ENCODE results near the gene B3GALT4.
"Not testable (repeated sequence)": the region's sequence is repeated elsewhere in the genome, so short reads cannot be mapped to it uniquely, and the experiment has no call there.

The B3GALT4 gene

DNA sequence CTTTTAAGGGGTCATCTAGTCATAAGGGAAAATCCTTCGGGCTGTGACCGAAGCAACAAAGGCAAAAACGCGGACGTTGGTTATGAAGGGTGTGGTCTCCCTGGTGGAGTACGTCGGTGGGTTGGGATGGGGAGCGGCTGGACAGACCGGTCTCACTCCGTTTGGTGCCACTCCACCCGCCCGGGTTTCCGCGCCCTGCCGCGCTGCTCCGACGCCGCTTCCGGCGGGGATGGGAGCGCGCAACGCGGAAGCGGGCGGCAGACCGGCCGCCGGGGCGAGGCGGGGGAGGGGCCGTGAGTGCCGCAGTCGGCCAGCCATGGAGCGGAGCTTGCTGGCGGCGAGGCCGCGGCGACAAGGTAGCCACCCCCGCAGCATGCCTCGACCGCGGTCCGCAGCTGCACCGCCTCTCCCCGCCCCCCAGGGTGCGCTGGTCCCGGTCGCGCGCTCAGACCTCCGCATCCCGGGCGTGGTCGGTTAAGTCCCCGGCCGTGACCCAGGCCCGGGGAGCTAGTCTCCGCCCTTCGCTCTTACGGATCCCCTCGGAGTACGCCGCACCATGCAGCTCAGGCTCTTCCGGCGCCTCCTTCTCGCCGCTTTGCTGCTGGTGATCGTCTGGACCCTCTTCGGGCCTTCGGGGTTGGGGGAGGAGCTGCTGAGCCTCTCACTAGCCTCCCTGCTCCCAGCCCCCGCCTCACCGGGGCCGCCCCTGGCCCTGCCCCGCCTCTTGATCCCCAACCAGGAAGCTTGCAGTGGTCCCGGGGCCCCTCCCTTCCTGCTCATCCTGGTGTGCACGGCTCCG, at the start of gene B3GALT4:
B3GALT4 (plus strand) TSS at position 260 of the 799 bp plus-strand sequence; CDS start at position 557, 297 bp downstream.
- DNase-seq = peak; percentile 90

- no peak for DNase-seq
Observed at GRCh38 chr6:33235221-33235634, 41.7 kb upstream of the B3GALT4 start.

DNA sequence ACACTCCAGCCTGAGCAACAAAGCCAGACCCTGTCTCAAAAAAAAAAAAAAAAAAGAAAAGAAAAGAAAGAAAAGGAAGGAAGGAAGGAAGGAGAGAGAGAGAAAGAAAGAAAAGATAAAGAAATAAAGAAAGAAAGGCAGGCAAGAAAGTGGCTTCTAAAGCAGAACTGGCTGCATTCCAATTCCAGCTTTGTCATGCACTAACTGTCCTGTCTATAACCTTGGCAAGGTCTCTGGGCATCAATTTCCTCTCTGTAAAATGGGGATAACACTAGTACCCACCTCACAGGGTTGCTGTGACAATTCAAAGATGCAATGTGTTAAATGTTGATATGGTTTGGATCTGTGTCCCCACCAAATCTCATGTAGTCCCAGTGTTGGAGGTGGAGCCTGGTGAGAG, 40.6 kb upstream of the B3GALT4 start:
- DNase-seq = no peak

GRCh38 chr6:33236852-33237251, 40.1 kb upstream of the B3GALT4 start:
- DNase-seq = no peak

- no peak for DNase-seq
Observed at GRCh38 chr6:33237741-33238140, 39.2 kb upstream of the B3GALT4 start.

DNA sequence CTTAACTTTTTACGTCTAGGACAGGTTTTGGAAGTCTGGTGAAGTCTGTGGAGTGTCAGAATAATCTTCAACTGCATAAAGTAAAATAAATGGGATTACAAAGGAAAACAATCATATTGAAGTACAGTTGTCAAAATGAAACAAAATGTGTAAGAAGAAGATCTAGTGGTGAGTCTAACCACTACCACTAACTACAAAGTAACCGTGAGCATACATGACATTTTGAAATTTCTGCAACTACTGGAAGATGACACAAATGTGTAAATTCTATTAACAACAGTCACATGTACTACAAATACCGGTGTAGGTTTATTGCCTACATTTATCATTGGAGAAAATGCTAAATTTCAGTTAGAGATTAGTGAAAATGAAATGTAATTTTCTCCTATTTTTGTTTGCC, 35.0 kb upstream of the B3GALT4 start:
- no peak for DNase-seq

- no peak for DNase-seq
Observed at GRCh38 chr6:33243476-33243875, 33.4 kb upstream of the B3GALT4 start.

GRCh38 chr6:33247977-33248642, 28.8 kb upstream of the B3GALT4 start:
- DNase-seq = peak; percentile 94

DNA sequence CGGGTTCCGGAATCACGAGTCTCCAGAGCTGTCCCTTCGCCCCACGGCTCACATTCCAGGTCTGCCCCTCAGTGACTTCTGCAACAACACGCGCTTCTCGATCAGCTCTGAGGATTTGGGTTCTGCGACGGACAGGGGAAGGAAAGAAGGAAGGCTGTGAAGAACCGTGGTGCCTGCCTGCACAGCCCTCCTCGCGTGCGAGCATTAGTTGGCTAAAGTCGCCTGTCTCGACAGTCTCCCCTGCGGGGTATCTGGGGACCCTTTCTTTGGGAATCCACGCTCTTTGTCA, 28.3 kb upstream of the B3GALT4 start:
- DNase-seq = no peak

DNA sequence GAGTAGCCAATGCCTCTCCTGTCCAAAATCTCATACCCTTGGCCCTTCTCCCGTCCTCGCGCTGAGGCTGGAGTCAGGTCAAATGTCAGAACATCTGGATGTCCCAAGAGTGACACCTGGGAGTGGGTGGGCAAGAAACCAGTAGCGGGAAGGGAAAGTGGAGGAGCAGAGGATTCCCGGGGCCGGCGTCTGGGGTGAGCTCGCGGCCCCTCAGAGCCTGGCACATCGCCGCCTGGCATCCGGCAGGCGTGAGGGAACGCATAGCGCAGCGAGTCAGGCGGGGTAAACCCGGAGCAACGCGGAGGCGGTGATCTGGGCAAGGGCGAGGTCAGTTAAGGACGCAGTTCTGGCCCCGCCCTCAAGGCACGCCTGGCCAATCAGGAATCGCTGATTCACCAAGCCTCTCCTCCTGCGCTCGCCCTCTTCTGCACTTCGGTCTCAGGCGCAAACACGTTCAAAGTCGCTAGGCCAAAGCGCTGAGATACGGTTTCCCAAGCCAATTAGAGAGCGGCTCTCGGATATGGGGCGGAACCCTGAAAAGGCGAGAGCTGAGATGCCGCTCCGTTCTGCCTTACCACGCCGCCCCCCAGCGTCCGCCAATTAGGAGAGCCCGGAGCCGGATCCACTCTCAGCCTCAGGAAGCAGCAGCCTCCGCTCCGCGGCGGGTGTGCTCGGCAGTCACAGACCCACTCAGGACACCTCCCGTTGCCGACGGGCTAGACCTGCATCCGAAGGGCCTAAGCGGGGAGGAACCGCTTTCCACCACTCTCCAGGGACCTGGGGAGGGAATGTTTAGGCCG, 27.8 kb upstream of the B3GALT4 start:
- DNase-seq = peak; percentile 98

DNA sequence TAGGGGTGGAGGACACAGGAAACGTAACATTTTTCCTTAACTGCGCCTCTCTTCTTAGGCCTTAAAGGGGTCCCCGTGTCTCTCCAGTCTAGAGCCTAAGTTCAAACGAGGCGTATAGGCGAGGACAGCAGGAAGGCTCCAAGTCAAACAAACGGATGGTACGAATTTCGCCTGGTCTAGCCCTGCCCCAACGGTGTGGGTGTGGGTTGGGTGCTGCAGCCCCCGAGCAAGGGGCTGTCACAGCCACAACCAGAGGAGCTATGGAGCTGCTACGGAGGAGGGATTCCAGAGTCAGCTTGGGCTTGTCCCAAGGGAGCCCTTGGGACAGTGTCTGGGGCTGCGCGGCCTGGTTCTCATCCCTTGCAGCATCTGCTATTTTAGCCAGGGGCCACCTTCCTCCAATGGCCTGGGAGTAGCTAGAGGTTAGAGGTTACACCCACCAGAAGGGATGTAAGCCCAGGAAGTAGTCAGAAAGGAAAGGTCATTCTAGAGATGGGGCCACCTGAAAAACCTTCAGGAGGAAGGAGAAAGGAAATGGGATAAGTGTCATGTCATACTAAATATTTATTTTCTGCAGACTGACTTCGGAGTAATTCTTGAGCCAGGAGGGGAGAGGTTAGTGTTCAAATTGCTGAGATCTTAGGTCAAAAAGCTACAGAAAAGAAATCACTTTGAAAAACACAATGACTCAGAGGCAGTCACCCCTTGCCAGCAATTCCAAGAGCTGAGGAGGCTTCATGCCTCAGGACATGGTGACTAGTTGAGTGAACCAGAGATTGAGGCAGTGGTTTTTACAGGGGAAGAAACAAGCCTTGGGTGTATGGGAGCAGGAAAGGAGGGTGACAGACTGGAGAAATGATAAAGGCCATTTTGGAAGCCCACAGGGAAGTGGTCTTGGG, 26.9 kb upstream of the B3GALT4 start:
- peak; percentile 13 for DNase-seq

DNA sequence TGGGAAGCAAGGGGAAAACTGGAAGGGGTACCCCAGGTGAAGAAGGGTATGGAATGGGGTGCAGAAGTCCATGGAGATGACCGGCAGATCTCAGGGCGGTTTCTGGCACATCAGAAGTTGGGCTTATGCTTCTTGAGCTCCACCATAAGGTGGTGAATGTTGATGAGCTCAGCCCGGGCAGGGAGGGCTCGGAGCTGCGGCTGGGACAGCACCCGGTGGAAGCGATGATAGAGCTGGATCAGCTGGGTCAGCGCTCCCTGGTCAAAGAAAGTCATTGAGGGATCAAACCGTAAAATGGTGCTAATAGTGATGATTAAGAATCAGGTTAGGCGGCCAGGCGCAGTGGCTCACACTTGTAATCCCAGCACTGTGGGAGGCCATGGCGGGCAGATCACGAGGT, 26.2 kb upstream of the B3GALT4 start:
- DNase-seq = no peak

- DNase-seq = peak; percentile 18
Observed at GRCh38 chr6:33251395-33252012, 25.4 kb upstream of the B3GALT4 start.

DNA sequence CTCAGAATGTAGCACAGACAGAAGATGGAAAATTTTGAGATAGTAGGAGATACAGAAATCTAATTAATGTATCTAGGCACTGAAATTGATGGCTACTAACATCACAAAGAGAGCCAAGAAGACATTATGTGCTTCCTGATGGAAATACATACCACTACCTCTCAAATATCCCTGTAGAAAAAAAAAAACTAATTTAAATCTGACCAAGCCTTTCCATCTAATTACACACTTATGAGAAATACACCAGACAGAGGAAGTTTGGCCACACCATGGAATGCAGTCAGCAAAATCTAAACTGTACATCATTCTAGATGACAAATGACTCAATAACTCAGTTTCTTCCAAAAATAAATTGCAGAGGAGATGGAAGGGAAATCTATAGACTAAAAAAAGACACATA, 24.2 kb upstream of the B3GALT4 start:
- no peak for DNase-seq

DNA sequence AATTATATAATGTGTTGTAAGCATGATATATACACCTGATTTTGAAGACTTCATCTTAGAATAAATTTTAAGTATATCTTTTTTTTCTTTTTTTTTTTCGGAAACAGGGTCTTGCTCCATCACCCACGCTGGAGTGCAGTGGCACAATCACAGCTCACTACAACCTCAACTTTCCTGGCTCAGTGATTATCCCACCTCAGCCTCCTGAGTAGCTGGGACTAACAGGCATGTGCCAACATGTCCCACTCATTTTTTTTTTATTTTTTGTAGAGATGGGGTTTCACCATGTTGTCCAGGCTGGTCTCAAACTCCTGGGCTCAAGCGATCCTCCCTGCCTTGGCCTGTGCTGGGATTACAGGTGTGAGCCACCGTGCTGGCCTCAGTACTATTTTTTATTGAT, 22.3 kb upstream of the B3GALT4 start:
- no peak for DNase-seq

- DNase-seq = no peak
Observed at GRCh38 chr6:33259032-33259431, 17.9 kb upstream of the B3GALT4 start.

DNA sequence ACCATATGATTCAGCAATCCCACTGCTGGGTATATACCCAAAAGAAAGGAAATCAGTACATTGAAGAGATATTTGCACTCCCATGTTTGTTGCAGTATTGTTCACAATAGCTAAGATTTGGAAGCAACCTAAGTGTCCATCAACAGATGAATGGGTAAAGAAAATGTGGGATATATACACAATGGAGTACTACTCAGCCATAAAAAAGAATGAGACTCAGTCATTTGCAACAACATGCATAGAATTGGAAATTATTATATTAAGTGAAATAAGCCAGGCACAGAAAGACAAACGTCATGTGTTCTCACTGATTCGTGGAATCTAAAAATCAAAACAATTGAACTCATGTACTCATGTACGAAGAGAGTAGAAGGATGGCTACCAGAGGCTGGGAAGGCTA, 14.4 kb upstream of the B3GALT4 start:
- DNase-seq = not testable (repeated sequence)

GRCh38 chr6:33264015-33264414, 12.9 kb upstream of the B3GALT4 start:
- no peak for DNase-seq

DNA sequence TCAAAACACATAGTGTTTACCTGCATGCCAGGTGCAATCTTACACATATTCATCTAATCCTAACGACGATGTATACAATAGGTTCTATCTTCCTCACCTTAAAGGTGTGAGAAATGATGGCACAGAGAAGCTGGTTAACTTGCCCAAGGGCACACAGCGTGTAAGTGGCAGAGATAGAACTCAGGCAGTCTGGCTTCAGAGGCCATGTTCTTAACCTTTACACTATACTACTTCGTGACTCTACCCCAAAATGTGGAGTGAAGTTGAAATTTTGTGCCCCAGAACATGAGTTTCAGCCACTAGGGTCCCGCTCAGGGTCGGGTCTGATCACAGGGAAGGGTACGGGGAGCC, 5.8 kb upstream of the B3GALT4 start:
- DNase-seq = no peak

DNA sequence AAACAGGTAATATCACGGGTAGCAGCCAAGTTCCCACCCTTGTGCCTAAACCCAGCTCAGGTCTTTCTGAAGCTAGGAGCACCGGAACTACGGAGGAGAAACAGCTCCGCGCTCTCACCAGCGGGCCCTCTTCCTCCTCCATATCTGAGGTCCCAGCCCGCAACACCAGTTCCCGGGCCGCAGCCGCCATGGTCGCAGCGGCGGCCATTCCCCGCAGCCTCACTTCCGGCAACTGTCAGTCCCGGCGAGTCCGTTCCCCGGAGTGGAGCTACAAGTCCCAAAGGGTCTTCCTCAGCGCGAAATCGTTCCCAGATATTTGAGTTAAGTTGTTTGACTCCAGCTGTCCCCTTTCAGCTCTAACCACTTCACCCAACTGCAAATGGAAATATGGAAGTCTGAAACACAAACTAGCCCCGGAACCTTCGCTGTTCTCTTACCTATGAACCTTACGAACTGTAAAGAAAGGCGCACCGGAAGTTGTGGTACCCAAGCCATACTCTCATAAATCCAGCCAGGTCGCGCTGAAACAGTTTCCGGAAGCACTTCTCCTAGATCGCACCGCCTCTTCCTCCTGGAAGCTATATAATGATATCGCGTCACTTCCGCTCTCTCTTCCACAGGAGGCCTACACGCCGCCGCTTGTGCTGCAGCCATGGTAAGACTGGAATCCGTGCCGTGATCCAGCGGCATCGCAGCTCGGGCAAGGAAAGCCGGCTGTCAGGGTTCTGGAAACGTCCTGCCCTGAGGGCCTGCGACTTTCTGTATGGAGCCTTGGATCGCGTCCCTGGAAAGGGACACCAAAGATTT, 5.3 kb upstream of the B3GALT4 start, which contains the start of the genes RPS18 and VPS52:
RPS18 (plus strand) TSS at position 608 of the 807 bp plus-strand sequence; CDS start at position 653, 45 bp downstream.
VPS52 (minus strand) TSS at position 409 of the 807 bp plus-strand sequence; CDS start at position 208, 201 bp downstream.
- peak; percentile 91 for DNase-seq
